Measurements from ENCODE around the gene OR52E8. TPM values are rescaled to one million over a fixed set of nuclear protein-coding genes. Genes with fewer than 3 reads are reported as not detected.

OR52E8 gene
- not detected for total RNA-seq
- long read RNA-seq: 0 reads

DNA sequence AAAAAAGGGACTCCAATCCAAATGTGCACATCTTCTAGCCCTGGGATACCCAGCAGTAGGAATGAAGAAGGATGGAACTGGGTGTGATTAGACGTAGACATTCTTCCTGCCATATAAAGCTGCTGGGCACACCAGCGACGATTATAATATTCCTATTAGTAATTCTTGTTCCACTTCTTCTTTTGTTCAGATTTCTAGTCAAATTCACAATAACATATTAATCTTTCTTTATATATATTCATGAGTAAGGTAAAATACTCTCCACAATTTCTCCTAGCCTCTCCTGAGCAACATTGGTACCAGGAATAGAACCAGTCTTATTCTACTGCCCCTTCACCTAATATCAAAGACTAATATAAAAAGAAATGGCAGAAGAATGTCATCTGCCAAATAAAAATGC is at the start of gene OR52E8:
Gene OR52E8 (minus strand): TSS at position 101 of the 400 bp plus-strand sequence. CDS start 0 bp downstream, at position 101.
- no peak for DNase-seq (ENCODE audit: low spot score)
- intact Hi-C loops (cut with DNase I): no loop called here

DNA sequence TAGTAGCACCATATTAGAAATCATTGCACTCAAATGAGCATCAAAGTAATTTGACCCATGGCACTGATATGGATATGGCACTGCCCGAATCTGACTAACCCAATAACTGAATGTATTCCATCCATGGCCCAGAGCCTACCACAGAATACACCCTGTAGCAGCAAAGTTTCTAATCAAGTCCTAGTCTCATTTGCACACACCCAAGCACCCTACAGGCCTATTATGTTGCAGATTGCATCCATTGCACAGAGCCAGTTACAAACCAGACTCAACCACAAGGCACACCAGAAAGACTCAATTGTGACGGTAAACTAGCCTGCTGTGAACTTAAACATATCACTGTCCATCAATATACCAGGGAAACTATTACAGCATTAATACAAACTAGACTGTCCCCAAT is 42.0 kb upstream of the OR52E8 start:
- DNase-seq (ENCODE audit: low spot score): no peak
- intact Hi-C loops (cut with DNase I): no loop called here

DNA sequence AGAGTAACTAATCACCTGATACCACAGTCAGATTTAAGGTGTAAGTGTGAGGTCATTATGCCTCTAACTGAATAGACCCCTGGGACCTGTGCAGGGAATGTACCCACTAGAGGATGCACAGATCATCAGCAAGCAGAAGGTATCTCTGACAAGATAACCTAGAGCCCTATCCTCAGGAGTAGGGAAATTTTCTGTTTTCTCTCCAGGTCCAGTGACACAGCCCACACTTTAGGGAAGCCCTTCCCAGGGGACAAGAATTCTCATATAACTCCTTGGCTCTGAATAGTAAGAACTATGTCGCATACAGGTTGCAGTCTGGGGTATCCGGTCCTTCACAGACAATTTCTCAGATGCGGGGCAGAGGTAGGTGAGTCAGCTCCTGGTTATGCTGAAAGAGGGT is 35.4 kb upstream of the OR52E8 start, which contains the start of gene OR52E5:
Gene OR52E5 (plus strand): TSS at position 301 of the 400 bp plus-strand sequence. CDS start 7,569 bp downstream, outside the sequence.
- intact Hi-C loops (cut with DNase I): no loop called here
- DNase-seq (ENCODE audit: low spot score): no peak

GRCh38 chr11:5891216-5891800 is 33.8 kb upstream of the OR52E8 start:
- intact Hi-C loops (cut with DNase I): no loop called here
- DNase-seq (ENCODE audit: low spot score): no peak

- no peak for DNase-seq (ENCODE audit: low spot score)
- intact Hi-C loops (cut with DNase I): no loop called here
These were observed 30.2 kb upstream of the OR52E8 start for GRCh38 chr11:5887661-5888060.

DNA sequence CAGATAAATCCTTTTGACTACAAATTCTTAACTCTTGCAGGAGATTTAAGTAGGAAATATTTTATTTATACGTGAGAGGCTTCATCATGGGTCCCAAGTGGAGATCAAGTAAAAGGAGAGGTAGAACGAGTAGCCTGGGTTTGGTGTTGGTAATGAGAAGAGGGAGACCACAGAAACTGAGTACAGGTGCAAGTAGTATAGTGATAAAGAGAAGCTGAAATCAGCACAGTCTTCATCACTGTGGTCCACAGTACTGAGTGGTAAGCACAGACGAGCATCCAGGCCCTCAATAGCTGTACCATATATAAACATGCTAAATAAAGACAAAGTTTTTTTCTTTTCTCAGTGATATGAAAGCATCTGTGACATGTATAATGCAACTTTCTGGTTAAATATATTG is 29.7 kb upstream of the OR52E8 start:
- intact Hi-C loops (cut with DNase I): no loop called here
- DNase-seq (ENCODE audit: low spot score): no peak

- intact Hi-C loops (cut with DNase I): loop anchor here (5.0 kb wide), 1 partner anchor 176 kb away; no protein-coding TSS in a partner anchor
- DNase-seq (ENCODE audit: low spot score): no peak
These were observed 24.3 kb upstream of the OR52E8 start for GRCh38 chr11:5881756-5882155.

GRCh38 chr11:5880329-5880728 is 22.8 kb upstream of the OR52E8 start, which contains the start of gene OR52E4:
OR52E4 (plus strand) TSS chr11:5880629; CDS start chr11:5884293, 3,664 bp downstream.
- DNase-seq (ENCODE audit: low spot score): no peak
- intact Hi-C loops (cut with DNase I): loop anchor here (5.0 kb wide), 1 partner anchor 177 kb away; no protein-coding TSS in a partner anchor

GRCh38 chr11:5878564-5878963 is 21.1 kb upstream of the OR52E8 start:
- intact Hi-C loops (cut with DNase I): no loop called here
- no peak for DNase-seq (ENCODE audit: low spot score)

- DNase-seq (ENCODE audit: low spot score): no peak
- intact Hi-C loops (cut with DNase I): no loop called here
These were observed 8.3 kb upstream of the OR52E8 start for GRCh38 chr11:5865826-5866225.

GRCh38 chr11:5851002-5851401 is 6.5 kb downstream of the OR52E8 start:
- no peak for DNase-seq (ENCODE audit: low spot score)
- intact Hi-C loops (cut with DNase I): no loop called here

- intact Hi-C loops (cut with DNase I): no loop called here
These were observed 9.8 kb downstream of the OR52E8 start for GRCh38 chr11:5847711-5848110.

GRCh38 chr11:5846701-5847100 is 10.8 kb downstream of the OR52E8 start:
- DNase-seq (ENCODE audit: low spot score): no peak
- intact Hi-C loops (cut with DNase I): no loop called here

More at GRCh38 chr11:5847711-5848110, 9.8 kb downstream of the OR52E8 start:
- no peak for DNase-seq (ENCODE audit: low spot score)

- intact Hi-C loops (cut with DNase I): no loop called here
- DNase-seq (ENCODE audit: low spot score): no peak
These were observed 15.7 kb downstream of the OR52E8 start, which contains the start of gene OR52E6 for GRCh38 chr11:5841797-5842196. OR52E6 (minus strand) TSS chr11:5841897; CDS start chr11:5841897, 0 bp downstream.

DNA sequence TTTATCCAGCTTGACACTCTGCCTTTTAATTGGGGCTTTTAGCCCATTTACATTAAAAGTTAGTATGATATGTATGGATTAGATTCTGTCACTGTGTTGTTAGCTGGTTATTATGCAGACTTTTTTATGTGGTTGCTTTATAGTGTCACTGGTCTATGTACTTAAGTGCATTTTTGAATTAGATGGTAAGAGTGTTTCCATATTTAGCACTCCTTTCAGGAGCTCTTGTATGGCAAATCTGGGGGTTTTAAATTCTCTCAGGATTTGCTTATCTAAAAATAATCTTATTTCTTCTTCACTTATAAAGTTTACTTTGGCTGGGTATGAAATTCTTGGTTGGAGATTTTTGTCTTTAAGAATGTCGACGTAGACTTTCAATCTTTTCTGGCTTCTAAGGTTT is 19.8 kb downstream of the OR52E8 start:
- intact Hi-C loops (cut with DNase I): no loop called here
- no peak for DNase-seq (ENCODE audit: low spot score)

DNA sequence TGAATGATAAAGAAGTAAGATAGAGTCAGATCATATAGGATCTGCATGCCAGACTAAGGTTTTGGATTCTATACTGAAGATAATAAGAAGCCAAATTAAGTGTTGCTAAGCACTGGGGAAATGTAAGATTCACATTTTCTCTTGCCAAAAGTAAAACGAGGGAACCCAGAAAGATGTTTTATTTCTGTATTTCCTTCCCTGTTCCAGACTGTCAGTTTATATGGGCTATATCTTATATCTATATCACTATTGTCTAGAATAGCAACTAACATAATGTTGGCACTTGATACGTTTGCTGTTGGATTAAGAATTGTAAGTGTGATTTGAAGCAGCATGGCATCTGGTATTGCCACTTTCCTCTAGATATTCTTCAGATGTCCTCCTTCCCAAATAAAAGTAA is 24.0 kb downstream of the OR52E8 start:
- DNase-seq (ENCODE audit: low spot score): no peak
- intact Hi-C loops (cut with DNase I): no loop called here

GRCh38 chr11:5831196-5831829 is 26.2 kb downstream of the OR52E8 start:
- intact Hi-C loops (cut with DNase I): no loop called here
- DNase-seq (ENCODE audit: low spot score): no peak

DNA sequence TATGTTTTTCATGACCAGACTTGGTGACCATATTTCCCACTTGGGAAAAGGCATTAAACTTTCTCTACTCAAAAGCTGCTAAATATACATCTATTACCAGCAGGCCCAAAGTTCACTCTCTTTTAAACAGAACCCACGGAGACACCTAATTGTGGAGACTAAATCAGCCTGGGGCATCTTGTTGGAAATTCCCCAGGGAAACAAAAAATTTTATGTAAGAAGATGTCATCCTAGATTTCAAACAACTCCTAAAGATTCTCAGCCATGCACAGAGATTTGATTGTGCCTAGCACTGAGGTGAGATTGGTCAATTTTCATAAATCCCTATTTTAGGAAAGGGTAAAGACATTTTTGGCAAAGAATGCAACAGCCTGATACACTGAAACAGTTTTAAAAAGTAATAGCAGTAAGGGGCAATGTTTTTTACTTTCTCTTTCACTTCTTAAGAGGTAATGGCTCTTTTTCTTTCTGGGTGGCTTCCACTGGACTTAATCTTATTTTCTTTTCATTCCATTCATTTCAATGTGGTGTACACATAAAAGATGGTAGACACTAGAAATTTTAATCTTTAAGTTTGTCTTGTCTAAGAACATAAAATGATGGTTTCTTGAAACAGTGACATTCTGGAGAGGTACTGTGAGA is 39.1 kb downstream of the OR52E8 start:
- intact Hi-C loops (cut with DNase I): no loop called here
- no peak for DNase-seq (ENCODE audit: low spot score)

GRCh38 chr11:5815534-5815933 is 42.0 kb downstream of the OR52E8 start:
- DNase-seq (ENCODE audit: low spot score): no peak

More at GRCh38 chr11:5815534-5815933, 42.0 kb downstream of the OR52E8 start:
- intact Hi-C loops (cut with DNase I): no loop called here
